Loucy (cell line): Measurements from ENCODE around the gene APBB2.

ENCODE experiments used
- CTCF ChIP-seq: fragments of 200-600 bp; sonication (generic); conservative IDR thresholded peaks from 2 replicates; pipeline ENCODE4 v1.5.1; 2014; ENCODE audit warnings: mild to moderate bottlenecking, antibody characterized with exemption, low read length
- EZH2phosphoT487 ChIP-seq: fragments of 200-600 bp; IDR thresholded peaks from 2 replicates; pipeline ENCODE4 v1.6.1; 2018; ENCODE audit warnings: antibody characterized with exemption, mild to moderate bottlenecking, moderate library complexity, borderline replicate concordance

- TF ChIP-seq CTCF (no peak), EZH2phosphoT487 (no peak)
Observed at GRCh38 chr4:40957281-40957680, 257.1 kb downstream of the APBB2 start.
